NCI-H2081 treated with DMSO at 0.1 percent for 48 hours (cell line): ENCODE data around the gene HGFAC.
"Not testable (repeated sequence)": the region's sequence is repeated elsewhere in the genome, so short reads cannot be mapped to it uniquely, and the experiment has no call there.

Experiments
- DNase-seq: peaks from one replicate; lab custom pipeline; 2025; lab: John Stamatoyannopoulos, UW

Gene HGFAC

DNA sequence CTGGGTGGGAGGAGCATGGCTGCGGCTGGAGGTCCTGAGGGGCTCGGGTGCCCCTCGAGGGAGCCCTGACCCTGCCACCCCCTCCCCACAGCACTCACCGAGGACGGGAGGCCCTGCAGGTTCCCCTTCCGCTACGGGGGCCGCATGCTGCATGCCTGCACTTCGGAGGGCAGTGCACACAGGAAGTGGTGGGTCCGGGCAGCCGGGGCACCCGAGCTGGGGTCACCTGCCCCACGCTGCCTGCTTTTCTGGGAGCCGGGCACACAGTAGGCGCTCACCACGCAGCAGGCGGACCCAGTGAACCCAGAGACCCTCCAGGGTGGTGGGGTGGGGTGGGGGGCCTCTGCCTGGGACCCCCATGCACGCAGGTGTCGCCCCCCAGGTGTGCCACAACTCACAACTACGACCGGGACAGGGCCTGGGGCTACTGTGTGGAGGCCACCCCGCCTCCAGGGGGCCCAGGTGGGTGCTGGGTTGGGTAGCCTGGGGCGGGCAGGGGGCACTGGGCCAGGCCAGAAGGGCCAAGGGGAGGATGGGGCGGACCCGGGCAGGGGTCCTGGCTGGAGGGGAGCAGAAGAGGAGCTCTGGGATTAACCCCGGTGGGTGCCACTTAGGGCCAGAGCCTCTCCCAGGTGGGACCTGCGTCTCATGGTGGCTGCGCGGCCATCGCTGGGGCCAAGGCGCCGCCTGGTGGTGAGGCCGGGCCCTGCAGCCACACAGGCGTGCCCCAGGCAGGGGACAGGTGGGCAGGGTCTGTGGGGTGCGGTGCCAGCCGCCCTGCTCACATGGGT lies 1.4 kb downstream of the HGFAC start:
- no peak for DNase-seq

DNA sequence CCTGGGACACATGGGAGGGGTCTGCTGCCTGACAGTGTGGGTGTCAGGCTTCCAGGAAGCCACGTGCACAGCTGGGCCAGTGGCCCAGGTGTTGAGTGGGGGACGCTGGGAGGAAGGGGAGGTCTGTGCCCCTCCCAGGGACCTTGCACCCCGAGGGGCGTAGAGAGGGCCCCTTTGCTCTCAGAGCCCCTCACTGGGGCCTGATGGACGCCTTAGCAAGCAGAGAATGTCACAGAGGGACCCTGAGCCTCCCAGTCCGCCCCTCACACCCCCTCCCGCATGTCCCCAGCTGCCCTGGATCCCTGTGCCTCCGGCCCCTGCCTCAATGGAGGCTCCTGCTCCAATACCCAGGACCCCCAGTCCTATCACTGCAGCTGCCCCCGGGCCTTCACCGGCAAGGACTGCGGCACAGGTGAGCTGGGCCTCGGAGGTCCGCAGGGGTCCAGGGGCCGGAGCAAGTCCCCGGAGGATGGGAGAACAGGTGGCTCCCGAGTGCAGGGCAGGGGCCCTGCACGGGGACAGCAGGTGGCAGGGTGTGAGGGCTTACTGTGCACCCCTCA lies 2.1 kb downstream of the HGFAC start:
- DNase-seq = no peak

DNA sequence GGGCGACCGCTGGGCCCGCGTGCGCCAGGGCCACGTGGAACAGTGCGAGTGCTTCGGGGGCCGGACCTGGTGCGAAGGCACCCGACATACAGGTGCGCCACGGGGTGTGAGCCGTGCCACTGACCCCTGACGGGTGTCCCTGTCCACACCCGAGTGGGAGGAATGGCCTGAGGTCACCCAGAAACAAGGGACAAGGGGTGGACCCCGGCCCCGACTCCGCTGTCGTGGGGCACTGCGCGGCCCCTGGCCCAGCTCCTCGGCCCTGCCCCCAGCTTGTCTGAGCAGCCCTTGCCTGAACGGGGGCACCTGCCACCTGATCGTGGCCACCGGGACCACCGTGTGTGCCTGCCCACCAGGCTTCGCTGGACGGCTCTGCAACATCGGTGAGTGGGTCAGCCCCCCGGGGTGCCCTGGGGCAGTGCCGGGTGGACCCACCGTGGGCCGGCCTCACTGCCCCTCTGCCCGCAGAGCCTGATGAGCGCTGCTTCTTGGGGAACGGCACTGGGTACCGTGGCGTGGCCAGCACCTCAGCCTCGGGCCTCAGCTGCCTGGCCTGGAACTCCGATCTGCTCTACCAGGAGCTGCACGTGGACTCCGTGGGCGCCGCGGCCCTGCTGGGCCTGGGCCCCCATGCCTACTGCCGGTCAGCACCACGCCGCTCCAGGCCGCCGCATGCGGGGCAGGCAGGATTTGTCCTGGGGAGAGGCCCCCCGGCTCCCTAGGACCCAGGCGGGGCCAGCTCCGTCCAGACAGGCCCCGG lies 2.8 kb downstream of the HGFAC start:
- DNase-seq = no peak

GRCh38 chr4:3445111-3445820 lies 3.5 kb downstream of the HGFAC start:
- DNase-seq = no peak

GRCh38 chr4:3445829-3446545 lies 4.2 kb downstream of the HGFAC start:
- DNase-seq = no peak

GRCh38 chr4:3446631-3447320 lies 5.0 kb downstream of the HGFAC start:
- no peak for DNase-seq

GRCh38 chr4:3447431-3448395 lies 5.9 kb downstream of the HGFAC start:
- no peak for DNase-seq

DNA sequence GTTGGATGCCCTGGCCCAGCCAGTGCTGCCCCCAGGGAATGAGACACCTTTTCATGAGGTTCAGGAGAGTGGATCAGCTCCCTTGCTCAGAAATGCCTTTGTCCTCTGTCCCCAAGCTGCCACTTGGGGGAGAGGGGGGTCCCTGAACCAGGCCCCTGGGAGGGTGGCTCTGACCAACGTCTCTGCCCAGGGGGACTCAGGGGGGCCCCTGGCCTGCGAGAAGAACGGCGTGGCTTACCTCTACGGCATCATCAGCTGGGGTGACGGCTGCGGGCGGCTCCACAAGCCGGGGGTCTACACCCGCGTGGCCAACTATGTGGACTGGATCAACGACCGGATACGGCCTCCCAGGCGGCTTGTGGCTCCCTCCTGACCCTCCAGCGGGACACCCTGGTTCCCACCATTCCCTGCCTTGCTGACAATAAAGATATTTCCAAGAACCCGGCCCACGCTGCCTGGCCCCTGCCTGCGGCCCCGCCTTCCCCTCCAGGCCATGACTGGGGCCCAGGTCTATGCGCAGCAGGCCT lies 7.3 kb downstream of the HGFAC start:
- no peak for DNase-seq

- DNase-seq = no peak
Measured at GRCh38 chr4:3449574-3450534, 8.1 kb downstream of the HGFAC start.

GRCh38 chr4:3450643-3451042 lies 8.9 kb downstream of the HGFAC start:
- DNase-seq = no peak

GRCh38 chr4:3451956-3452355 lies 10.2 kb downstream of the HGFAC start:
- no peak for DNase-seq

- DNase-seq = no peak
Measured at GRCh38 chr4:3452376-3452775, 10.6 kb downstream of the HGFAC start.

DNA sequence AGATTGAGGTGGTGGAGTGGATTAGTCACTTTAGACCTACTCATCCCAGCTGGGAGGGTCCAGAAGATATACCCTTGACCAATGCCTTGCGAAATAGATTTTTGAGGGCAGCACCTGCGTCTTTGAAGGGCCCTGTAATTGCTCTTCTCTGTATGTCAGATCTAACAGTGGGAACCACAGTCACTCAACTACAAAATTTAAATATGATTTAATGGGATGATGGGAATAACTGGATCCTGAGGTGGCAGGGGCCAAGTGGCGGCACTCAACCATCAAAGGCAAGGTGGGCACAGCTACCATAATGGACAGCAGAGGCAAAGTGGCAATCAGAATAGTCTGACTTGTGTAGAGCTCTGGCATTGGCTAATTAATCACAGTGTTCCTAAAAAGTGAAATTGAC lies 13.8 kb downstream of the HGFAC start:
- DNase-seq = not testable (repeated sequence)

GRCh38 chr4:3458371-3458770 lies 16.6 kb downstream of the HGFAC start:
- DNase-seq = no peak

DNA sequence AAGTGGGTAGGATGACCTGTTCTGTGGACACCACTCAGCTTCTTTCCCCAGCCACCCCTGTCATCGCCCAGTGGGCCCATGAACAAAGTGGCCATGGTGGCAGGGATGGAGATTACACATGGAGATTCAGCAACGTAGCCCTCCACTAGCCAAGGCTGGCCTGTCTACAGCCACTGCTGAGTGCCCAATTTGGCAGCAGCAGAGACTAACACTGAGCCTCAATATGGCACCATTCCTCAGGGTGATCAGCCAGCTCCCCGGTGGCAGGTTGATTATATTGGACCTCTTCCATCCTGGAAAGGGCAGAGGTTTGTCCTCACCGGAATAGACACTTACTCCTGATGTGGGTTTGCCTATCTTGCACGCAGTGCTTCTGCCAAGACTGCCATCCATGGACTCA lies 17.4 kb downstream of the HGFAC start:
- DNase-seq = not testable (repeated sequence)

- no peak for DNase-seq
Measured at GRCh38 chr4:3460926-3461325, 19.2 kb downstream of the HGFAC start.

- peak; percentile 10 for DNase-seq
Measured at GRCh38 chr4:3461515-3462291, 19.9 kb downstream of the HGFAC start.

GRCh38 chr4:3462321-3462789 lies 20.6 kb downstream of the HGFAC start:
- no peak for DNase-seq
